ENCODE data around the gene CCN2.
A peak's percentile ranks its signal among the peaks of the same experiment; 100 is the strongest.
"Not testable (repeated sequence)": the region's sequence is repeated elsewhere in the genome, so short reads cannot be mapped to it uniquely, and the experiment has no call there.

CCN2 gene

DNA sequence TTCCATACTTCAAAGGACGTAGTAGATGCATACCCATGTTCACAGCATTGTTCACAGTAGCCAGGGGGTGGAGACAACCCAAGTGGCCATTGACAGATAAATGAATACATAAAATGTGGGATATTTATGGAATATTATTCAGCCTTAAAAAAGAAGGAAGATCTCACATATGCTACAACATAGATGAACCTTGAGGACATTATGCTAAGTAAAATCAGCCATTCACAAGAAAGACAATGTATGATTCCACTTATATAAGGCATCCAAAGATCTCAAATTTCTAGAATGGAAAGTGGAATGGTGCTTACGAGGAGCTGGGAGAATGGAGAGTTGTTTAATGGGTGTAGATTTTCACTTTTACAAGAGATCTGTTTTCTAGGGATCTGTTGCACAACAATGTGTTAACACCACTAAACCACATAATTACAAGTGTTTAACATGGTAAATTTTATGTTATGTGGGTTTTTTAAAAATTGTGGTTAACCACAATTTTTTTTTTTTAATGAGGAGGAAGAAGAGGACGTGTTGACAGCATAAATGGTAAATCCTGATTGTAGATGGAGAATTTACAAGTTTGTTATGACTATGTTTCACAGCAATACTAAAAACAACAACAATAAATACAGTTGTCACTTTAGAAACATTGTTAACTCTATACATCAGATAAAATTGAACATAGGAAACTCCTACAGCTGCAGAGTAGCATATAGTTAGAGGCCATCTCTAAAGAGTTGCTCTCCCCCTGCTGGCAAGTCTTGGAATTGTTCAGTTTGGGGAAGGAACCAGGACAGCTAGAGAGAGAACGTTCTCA, 41.6 kb downstream of the CCN2 start:
- peak; percentile 9 for DNase-seq (ENCODE audit: low read depth)

DNA sequence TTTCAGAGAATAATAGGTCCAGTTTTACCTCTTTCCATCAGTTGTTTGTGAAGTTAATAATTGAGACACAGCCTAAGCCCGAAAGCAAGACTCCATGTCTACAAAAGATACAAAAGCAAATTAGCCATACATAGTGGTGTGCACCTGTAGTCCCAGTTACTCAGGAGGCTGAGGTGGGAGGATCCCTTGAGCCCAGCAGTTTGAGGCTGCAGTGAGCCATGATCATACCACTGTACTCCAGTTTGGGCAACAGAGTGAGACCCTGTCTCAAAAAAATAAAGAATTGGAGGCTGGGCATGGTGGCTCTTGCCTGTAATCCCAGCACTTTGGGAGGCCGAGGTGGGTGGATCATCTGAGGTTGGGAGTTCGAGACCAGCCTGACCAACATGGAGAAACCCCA, 42.4 kb downstream of the CCN2 start:
- not testable (repeated sequence) for DNase-seq (ENCODE audit: low read depth)

DNA sequence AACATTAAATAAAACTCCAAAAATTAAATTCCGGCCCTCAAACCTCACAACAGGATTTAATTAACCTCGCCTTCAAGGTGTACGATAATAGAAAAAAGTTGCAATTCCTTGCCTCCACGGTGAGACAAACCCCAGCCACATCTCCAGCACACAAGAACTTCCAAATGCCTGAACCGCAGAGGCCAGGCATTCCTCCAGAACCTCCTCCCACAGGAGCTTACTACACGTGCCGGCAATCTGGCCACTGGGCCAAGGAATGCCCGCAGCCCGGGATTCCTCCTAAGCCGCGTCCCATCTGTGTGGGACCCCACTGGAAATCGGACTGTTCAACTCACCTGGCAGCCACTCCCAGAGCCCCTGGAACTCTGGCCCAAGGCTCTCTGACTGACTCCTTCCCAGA, 47.4 kb downstream of the CCN2 start:
- DNase-seq (ENCODE audit: low read depth) = not testable (repeated sequence)

DNA sequence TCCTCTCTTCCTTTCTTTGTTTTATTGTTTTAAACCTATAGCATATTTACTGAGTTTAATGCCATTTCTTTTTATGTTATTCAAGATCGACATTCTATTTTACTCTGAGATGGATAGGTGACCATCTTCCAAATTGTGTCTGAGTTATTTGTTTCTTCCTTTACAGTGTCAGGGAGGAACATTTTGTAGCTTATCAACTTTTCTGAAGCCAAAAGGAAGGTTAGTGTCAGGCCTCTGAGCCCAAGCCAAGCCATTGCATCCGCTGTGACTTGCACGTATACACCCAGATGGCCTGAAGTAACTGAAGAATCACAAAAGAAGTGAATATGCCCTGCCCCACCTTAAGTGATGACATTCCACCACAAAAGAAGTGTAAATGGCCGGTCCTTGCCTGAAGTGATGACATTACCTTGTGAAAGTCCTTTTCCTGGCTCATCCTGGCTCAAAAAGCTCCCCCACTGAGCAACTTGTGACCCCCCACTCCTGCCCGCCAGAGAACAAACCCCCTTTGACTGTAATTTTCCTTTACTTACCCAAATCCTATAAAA, 49.8 kb downstream of the CCN2 start:
- not testable (repeated sequence) for DNase-seq (ENCODE audit: low read depth)

DNA sequence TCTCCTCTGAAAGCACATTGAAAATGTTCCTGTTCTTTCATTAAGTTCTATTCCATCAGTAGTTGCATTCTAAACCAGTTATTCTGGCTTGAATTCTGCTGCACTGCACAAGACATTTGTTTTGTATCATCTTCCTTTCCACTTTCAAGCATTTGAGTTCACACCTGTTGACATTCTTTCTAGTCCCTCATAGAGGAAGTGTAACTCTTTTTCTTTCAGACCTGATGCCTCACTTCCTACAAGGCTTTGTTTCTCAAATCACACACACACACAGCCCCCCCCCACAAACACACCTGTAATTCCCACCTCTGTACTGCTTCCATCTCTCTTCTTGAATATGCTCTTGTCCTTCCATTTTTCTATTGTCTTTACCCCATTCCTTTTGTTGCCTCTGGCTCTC, 50.9 kb downstream of the CCN2 start:
- no peak for DNase-seq (ENCODE audit: low read depth)

DNA sequence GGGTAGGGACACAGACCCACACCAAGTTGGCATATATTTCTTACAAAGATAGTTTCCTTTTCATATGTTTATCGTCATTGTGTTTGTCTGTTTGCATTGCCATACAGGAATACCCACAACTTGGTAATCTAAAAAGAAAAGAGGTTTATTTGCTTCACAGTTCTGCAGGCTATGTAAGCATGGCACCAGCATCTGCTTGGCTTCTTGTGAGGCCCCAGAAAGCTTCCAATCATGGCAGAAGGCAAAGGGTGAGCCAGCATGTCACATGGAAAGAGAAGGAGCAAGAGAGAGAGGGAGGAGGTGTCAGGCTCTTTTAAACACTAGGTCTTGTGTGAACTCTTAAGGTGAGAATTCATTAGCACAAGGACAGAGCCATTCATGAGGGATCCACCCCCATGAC, 52.5 kb downstream of the CCN2 start:
- no peak for DNase-seq (ENCODE audit: low read depth)
